Breast epithelium (tissue), 3 donors: Measurements from ENCODE around the gene GPR32.
"Not testable (repeated sequence)": the region's sequence is repeated elsewhere in the genome, so short reads cannot be mapped to it uniquely, and the experiment has no call there.

Source experiments
- CTCF ChIP-seq, 3 donors: fragments of 450-650 bp; IDR thresholded peaks; one replicate each; pipeline ENCODE4 v1.5.1; 2016 to 2017; ENCODE audit warnings: antibody characterized with exemption in 3 of 3, mild to moderate bottlenecking in 3 of 3, moderate library complexity in 3 of 3
- POLR2AphosphoS5 ChIP-seq, 3 donors: sonication (generic); formaldehyde crosslinking; IDR thresholded peaks; one replicate each; pipeline ENCODE4 v1.6.1; 2017; ENCODE audit warnings: antibody characterized with exemption in 3 of 3

- not testable (repeated sequence) for TF ChIP-seq CTCF, POLR2AphosphoS5 (IDR thresholded peaks at IDR 0.05)
These were observed 8.8 kb upstream of the GPR32 start for GRCh38 chr19:50761501-50761900.
